Measurements from ENCODE around the gene MAP3K1. TPM values are rescaled to one million over a fixed set of nuclear protein-coding genes. Genes with fewer than 3 reads are reported as not detected.

The MAP3K1 gene
- total RNA-seq, 4 donors from 2014 or later = 12.8 to 55.3 (median 17.4) TPM

DNA sequence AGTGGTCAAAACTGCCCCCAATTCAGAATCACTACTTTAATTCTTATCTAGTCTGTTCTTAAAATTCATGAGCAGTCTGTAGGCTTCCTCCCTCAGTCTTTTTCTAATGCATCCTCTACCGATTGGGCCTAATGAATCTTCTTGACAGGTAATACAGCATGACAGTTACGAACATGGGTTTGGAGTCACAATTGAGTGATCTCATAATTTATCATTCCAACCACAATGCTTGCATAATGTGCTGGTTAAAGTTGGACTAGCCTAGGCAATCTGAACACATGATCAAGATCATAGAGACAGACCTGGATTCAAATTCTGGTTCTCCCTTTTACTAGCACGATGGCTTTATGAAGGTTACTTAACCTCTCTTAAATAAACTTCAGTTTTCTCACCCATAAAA lies 61.0 kb downstream of the MAP3K1 start:
- H3K27ac ChIP-seq = no peak overlapping the region
- H3K27me3 ChIP-seq = no peaks in the 10 kb centered on the region
- peaks cover 0 to 79% (median 0%) of the 10 kb centered on the region in 3 donors for H3K36me3 ChIP-seq
- H3K4me3 ChIP-seq = no peak overlapping the region
- H3K4me1 ChIP-seq = no peaks in the 10 kb centered on the region
- H3K9me3 ChIP-seq = no peaks in the 10 kb centered on the region
- TF ChIP-seq, protein P1, sequence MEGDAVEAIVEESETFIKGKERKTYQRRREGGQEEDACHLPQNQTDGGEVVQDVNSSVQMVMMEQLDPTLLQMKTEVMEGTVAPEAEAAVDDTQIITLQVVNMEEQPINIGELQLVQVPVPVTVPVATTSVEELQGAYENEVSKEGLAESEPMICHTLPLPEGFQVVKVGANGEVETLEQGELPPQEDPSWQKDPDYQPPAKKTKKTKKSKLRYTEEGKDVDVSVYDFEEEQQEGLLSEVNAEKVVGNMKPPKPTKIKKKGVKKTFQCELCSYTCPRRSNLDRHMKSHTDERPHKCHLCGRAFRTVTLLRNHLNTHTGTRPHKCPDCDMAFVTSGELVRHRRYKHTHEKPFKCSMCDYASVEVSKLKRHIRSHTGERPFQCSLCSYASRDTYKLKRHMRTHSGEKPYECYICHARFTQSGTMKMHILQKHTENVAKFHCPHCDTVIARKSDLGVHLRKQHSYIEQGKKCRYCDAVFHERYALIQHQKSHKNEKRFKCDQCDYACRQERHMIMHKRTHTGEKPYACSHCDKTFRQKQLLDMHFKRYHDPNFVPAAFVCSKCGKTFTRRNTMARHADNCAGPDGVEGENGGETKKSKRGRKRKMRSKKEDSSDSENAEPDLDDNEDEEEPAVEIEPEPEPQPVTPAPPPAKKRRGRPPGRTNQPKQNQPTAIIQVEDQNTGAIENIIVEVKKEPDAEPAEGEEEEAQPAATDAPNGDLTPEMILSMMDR (IDR thresholded peaks at IDR 0.05) = no peak
- TF ChIP-seq POLR2A (IDR thresholded peaks at IDR 0.05) = no peak
- DNase-seq = no peak

- H3K36me3 ChIP-seq = peaks cover 0 to 94% (median 0%) of the 10 kb centered on the region in 3 donors
- TF ChIP-seq POLR2A (IDR thresholded peaks at IDR 0.05) = no peak
- TF ChIP-seq, protein P1 (IDR thresholded peaks at IDR 0.05) = no peak
- H3K9me3 ChIP-seq = no peaks in the 10 kb centered on the region
- H3K27ac ChIP-seq = no peak overlapping the region
- H3K4me1 ChIP-seq = no peaks in the 10 kb centered on the region
- H3K27me3 ChIP-seq = no peaks in the 10 kb centered on the region
- no peak overlapping the region for H3K4me3 ChIP-seq
- no peak for DNase-seq
These were observed 66.2 kb downstream of the MAP3K1 start for GRCh38 chr5:56881571-56881970.

- no peaks in the 10 kb centered on the region for H3K4me1 ChIP-seq
- H3K27me3 ChIP-seq = no peaks in the 10 kb centered on the region
- H3K9me3 ChIP-seq = no peaks in the 10 kb centered on the region
- TF ChIP-seq POLR2A (IDR thresholded peaks at IDR 0.05) = no peak
- TF ChIP-seq, protein P1 (IDR thresholded peaks at IDR 0.05) = no peak
- H3K27ac ChIP-seq = no peak overlapping the region
- no peak overlapping the region for H3K4me3 ChIP-seq
- peaks cover 0 to 43% (median 0%) of the 10 kb centered on the region in 3 donors for H3K36me3 ChIP-seq
- DNase-seq = no peak
These were observed 78.1 kb downstream of the MAP3K1 start for GRCh38 chr5:56893251-56893951.

GRCh38 chr5:56896763-56897162 lies 81.4 kb downstream of the MAP3K1 start:
- Histone ChIP-seq H3K9me3 (no peaks in the 10 kb centered on the region), H3K4me1 (no peaks in the 10 kb centered on the region), H3K4me3 (no peak overlapping the region), H3K36me3 (peaks cover 0 to 20% (median 0%) of the 10 kb centered on the region in 3 donors), H3K27ac (no peak overlapping the region), H3K27me3 (no peaks in the 10 kb centered on the region)
- no peak for DNase-seq
- no peak for TF ChIP-seq POLR2A (IDR thresholded peaks at IDR 0.05)
- TF ChIP-seq, protein P1 (IDR thresholded peaks at IDR 0.05) = no peak

DNA sequence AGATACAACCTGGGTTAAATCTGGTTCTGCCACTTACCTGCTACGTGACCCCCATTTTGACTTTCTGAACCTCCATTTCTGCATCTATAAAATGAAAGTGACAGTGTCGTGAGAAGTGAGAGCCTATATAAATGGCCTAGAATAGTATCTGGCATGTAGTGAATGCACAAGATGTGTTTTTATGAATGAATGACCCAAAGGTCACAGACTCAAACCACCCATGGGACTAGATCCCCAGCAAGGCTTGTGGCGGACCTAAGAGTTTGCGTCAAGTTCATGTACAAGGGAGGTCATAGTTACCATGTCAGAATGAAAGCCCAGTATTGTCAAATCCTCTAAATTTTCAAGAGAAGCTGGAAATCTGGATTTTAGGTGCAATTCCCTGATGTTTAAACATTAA lies 82.9 kb downstream of the MAP3K1 start:
- Histone ChIP-seq H3K9me3 (no peaks in the 10 kb centered on the region), H3K4me3 (no peak overlapping the region), H3K4me1 (no peaks in the 10 kb centered on the region), H3K27me3 (no peaks in the 10 kb centered on the region), H3K36me3 (peaks cover 0 to 16% (median 0%) of the 10 kb centered on the region in 3 donors), H3K27ac (no peak overlapping the region)
- TF ChIP-seq POLR2A (IDR thresholded peaks at IDR 0.05) = no peak
- TF ChIP-seq, protein P1 (IDR thresholded peaks at IDR 0.05) = no peak
- DNase-seq = no peak
